ENCODE data around the gene SLC6A1. TPM values are rescaled to one million over a fixed set of nuclear protein-coding genes. Genes with fewer than 3 reads are reported as not detected.

Gene SLC6A1
- total RNA-seq, 1 donor from 2014 or later = not detected

GRCh38 chr3:10961921-10962320 is 30.6 kb upstream of the SLC6A1 start:
- Mint-ChIP-seq H3K27ac (no peak overlapping the region), H3K36me3 (no peaks in the 10 kb centered on the region), H3K9me3 (no peaks in the 10 kb centered on the region), H3K4me3 (no peak overlapping the region), H3K27me3 (ENCODE audit: low read depth) (peaks cover 52% of the 10 kb centered on the region), H3K4me1 (no peaks in the 10 kb centered on the region)
- TF ChIP-seq CTCF (IDR thresholded peaks at IDR 0.05; ENCODE audit: unreplicated experiment) = no peak
- no peak for DNase-seq (ENCODE audit: low spot score in 2 of 2, unreplicated experiment in 2 of 2)

GRCh38 chr3:10962481-10963036 is 30.0 kb upstream of the SLC6A1 start:
- Mint-ChIP-seq H3K36me3 (no peaks in the 10 kb centered on the region), H3K4me3 (no peak overlapping the region), H3K4me1 (no peaks in the 10 kb centered on the region), H3K9me3 (no peaks in the 10 kb centered on the region), H3K27me3 (ENCODE audit: low read depth) (peaks cover 53% of the 10 kb centered on the region), H3K27ac (no peak overlapping the region)
- DNase-seq (ENCODE audit: low spot score in 2 of 2, unreplicated experiment in 2 of 2) = no peak
- TF ChIP-seq CTCF (IDR thresholded peaks at IDR 0.05; ENCODE audit: unreplicated experiment) = no peak

GRCh38 chr3:10964537-10965167 is 27.9 kb upstream of the SLC6A1 start:
- Mint-ChIP-seq H3K36me3 (no peaks in the 10 kb centered on the region), H3K9me3 (no peaks in the 10 kb centered on the region), H3K27ac (no peak overlapping the region), H3K4me3 (no peak overlapping the region), H3K4me1 (no peaks in the 10 kb centered on the region), H3K27me3 (ENCODE audit: low read depth) (peaks cover 54% of the 10 kb centered on the region)
- peak in 1 of 2 experiments; percentile 55 for DNase-seq (ENCODE audit: low spot score in 2 of 2, unreplicated experiment in 2 of 2)
- no peak for TF ChIP-seq CTCF (IDR thresholded peaks at IDR 0.05; ENCODE audit: unreplicated experiment)

- H3K9me3 Mint-ChIP-seq = no peaks in the 10 kb centered on the region
- no peaks in the 10 kb centered on the region for H3K4me1 Mint-ChIP-seq
- H3K36me3 Mint-ChIP-seq = no peaks in the 10 kb centered on the region
- H3K27ac Mint-ChIP-seq = no peak overlapping the region
- peaks cover 72% of the 10 kb centered on the region for H3K27me3 Mint-ChIP-seq (ENCODE audit: low read depth)
- DNase-seq (ENCODE audit: low spot score in 2 of 2, unreplicated experiment in 2 of 2) = no peak
- TF ChIP-seq CTCF (IDR thresholded peaks at IDR 0.05; ENCODE audit: unreplicated experiment) = no peak
- no peak overlapping the region for H3K4me3 Mint-ChIP-seq
Measured at GRCh38 chr3:10968401-10968800, 24.1 kb upstream of the SLC6A1 start.

- H3K9me3 Mint-ChIP-seq = no peaks in the 10 kb centered on the region
- H3K4me1 Mint-ChIP-seq = no peaks in the 10 kb centered on the region
- H3K4me3 Mint-ChIP-seq = no peak overlapping the region
- H3K27ac Mint-ChIP-seq = no peak overlapping the region
- no peak for TF ChIP-seq CTCF (IDR thresholded peaks at IDR 0.05; ENCODE audit: unreplicated experiment)
- no peaks in the 10 kb centered on the region for H3K36me3 Mint-ChIP-seq
- peaks cover 75% of the 10 kb centered on the region for H3K27me3 Mint-ChIP-seq (ENCODE audit: low read depth)
- DNase-seq (ENCODE audit: low spot score in 2 of 2, unreplicated experiment in 2 of 2) = no peak
Measured at GRCh38 chr3:10970306-10970960, 22.1 kb upstream of the SLC6A1 start.
